ENCODE results near the gene DUSP10.

The DUSP10 gene

GRCh38 chr1:221698579-221699349 lies 43.1 kb downstream of the DUSP10 start:
- in situ Hi-C loops (cut with MboI; ENCODE audit: low sequenced_read_pairs) = no loop called here

GRCh38 chr1:221697923-221698425 lies 43.9 kb downstream of the DUSP10 start:
- in situ Hi-C loops (cut with MboI; ENCODE audit: low sequenced_read_pairs) = no loop called here

GRCh38 chr1:221696718-221697461 lies 45.0 kb downstream of the DUSP10 start:
- in situ Hi-C loops (cut with MboI; ENCODE audit: low sequenced_read_pairs) = no loop called here

GRCh38 chr1:221696027-221696426 lies 45.9 kb downstream of the DUSP10 start:
- in situ Hi-C loops (cut with MboI; ENCODE audit: low sequenced_read_pairs) = no loop called here

GRCh38 chr1:221695301-221695700 lies 46.6 kb downstream of the DUSP10 start:
- in situ Hi-C loops (cut with MboI; ENCODE audit: low sequenced_read_pairs) = no loop called here

GRCh38 chr1:221694109-221694508 lies 47.8 kb downstream of the DUSP10 start:
- in situ Hi-C loops (cut with MboI; ENCODE audit: low sequenced_read_pairs) = no loop called here

GRCh38 chr1:221693087-221693486 lies 48.8 kb downstream of the DUSP10 start:
- in situ Hi-C loops (cut with MboI; ENCODE audit: low sequenced_read_pairs) = no loop called here

- in situ Hi-C loops (cut with MboI; ENCODE audit: low sequenced_read_pairs) = no loop called here
Observed at GRCh38 chr1:221692643-221693042, 49.2 kb downstream of the DUSP10 start.

- in situ Hi-C loops (cut with MboI; ENCODE audit: low sequenced_read_pairs) = no loop called here
Observed at GRCh38 chr1:221691261-221691660, 50.6 kb downstream of the DUSP10 start.

- in situ Hi-C loops (cut with MboI; ENCODE audit: low sequenced_read_pairs) = no loop called here
Observed at GRCh38 chr1:221690858-221691257, 51.0 kb downstream of the DUSP10 start.

- in situ Hi-C loops (cut with MboI; ENCODE audit: low sequenced_read_pairs) = no loop called here
Observed at GRCh38 chr1:221689138-221689537, 52.8 kb downstream of the DUSP10 start.

GRCh38 chr1:221688488-221688843 lies 53.4 kb downstream of the DUSP10 start:
- in situ Hi-C loops (cut with MboI; ENCODE audit: low sequenced_read_pairs) = no loop called here

- in situ Hi-C loops (cut with MboI; ENCODE audit: low sequenced_read_pairs) = no loop called here
Observed at GRCh38 chr1:221687836-221688487, 53.9 kb downstream of the DUSP10 start.

GRCh38 chr1:221683681-221684080 lies 58.2 kb downstream of the DUSP10 start:
- in situ Hi-C loops (cut with MboI; ENCODE audit: low sequenced_read_pairs) = no loop called here

GRCh38 chr1:221680085-221680484 lies 61.8 kb downstream of the DUSP10 start:
- in situ Hi-C loops (cut with MboI; ENCODE audit: low sequenced_read_pairs) = no loop called here

GRCh38 chr1:221678014-221678413 lies 63.9 kb downstream of the DUSP10 start:
- in situ Hi-C loops (cut with MboI; ENCODE audit: low sequenced_read_pairs) = no loop called here

GRCh38 chr1:221675880-221676800 lies 65.7 kb downstream of the DUSP10 start:
- in situ Hi-C loops (cut with MboI; ENCODE audit: low sequenced_read_pairs) = no loop called here

GRCh38 chr1:221672965-221673364 lies 68.9 kb downstream of the DUSP10 start:
- in situ Hi-C loops (cut with MboI; ENCODE audit: low sequenced_read_pairs) = no loop called here

- in situ Hi-C loops (cut with MboI; ENCODE audit: low sequenced_read_pairs) = no loop called here
Observed at GRCh38 chr1:221672239-221672645, 69.6 kb downstream of the DUSP10 start.

GRCh38 chr1:221670081-221670480 lies 71.8 kb downstream of the DUSP10 start:
- in situ Hi-C loops (cut with MboI; ENCODE audit: low sequenced_read_pairs) = no loop called here

- in situ Hi-C loops (cut with MboI; ENCODE audit: low sequenced_read_pairs) = no loop called here
Observed at GRCh38 chr1:221669441-221669840, 72.4 kb downstream of the DUSP10 start.
